ENCODE measurements around the gene GCSH.

DNA sequence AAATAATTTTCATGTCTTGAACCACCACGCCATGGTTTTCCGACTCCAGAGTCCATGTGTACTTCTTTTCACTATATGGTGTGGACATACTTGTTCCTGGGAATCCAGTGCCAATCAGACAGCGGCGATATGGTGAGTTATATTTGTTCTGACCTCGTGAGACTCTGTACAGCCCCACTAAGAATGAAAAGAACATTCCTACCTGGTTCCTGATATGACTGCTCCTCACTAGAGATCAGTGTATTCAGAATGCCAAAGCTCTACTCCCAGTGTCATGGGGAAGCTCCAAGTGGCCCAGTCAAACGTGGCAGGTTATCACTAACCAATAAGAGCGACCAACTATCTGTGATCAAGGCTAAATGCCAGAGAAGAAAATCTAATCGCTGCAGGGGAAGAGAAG is 25.2 kb downstream of the GCSH start:
- TF ChIP-seq, protein P1, sequence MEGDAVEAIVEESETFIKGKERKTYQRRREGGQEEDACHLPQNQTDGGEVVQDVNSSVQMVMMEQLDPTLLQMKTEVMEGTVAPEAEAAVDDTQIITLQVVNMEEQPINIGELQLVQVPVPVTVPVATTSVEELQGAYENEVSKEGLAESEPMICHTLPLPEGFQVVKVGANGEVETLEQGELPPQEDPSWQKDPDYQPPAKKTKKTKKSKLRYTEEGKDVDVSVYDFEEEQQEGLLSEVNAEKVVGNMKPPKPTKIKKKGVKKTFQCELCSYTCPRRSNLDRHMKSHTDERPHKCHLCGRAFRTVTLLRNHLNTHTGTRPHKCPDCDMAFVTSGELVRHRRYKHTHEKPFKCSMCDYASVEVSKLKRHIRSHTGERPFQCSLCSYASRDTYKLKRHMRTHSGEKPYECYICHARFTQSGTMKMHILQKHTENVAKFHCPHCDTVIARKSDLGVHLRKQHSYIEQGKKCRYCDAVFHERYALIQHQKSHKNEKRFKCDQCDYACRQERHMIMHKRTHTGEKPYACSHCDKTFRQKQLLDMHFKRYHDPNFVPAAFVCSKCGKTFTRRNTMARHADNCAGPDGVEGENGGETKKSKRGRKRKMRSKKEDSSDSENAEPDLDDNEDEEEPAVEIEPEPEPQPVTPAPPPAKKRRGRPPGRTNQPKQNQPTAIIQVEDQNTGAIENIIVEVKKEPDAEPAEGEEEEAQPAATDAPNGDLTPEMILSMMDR (IDR thresholded peaks at IDR 0.05): no peak
- TF ChIP-seq POLR2A (IDR thresholded peaks at IDR 0.05): no peak
